ENCODE data around the gene DMC1. TPM values are rescaled to one million over a fixed set of nuclear protein-coding genes. Genes with fewer than 3 reads are reported as not detected.
A peak's percentile ranks its signal among the peaks of the same experiment; 100 is the strongest.

The DMC1 gene
- total RNA-seq, 2 experiments from 2014 or later = 12.9 to 14.5 TPM

DNA sequence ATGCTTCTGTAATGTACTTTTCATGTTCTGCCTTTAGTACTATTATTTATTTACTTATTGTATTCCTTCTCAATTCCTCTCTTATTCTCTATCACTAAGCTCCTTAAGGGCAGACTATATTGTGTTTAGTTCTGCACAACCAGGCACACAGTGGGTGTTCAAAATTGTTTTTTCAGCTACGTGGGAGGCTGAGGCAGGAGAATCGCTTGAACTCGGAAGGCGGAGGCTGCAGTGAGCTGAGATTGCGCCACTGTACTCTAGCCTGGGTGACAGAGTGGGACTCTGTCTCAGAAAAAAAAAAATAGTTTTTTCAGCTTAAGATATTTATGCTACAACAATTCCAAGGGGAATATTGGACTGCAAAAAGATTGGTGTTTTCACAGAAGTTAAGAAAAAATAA is 46.5 kb downstream of the DMC1 start:
- Mint-ChIP-seq H3K36me3 (no peaks in the 10 kb centered on the region), H3K4me1 (no peaks in the 10 kb centered on the region), H3K27ac (no peak overlapping the region)

DNA sequence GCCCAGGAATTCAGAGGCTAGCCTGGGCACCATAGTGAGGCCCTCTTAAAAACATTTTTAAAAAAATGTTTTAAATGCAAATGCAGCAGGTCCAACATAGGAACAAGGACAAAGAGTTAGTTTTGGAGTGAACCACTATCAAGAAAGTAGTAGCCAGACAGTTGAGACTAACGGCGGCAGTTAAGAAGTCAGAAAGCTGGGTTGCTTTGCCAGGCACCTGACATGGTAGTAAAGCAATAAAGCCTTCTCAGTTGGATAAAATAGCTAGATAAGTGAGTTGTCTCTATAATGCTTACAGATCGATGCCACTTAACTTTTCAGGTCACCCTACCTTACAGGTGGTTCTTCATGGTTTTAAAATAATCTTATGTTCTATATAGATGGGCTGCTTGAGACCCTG is 47.0 kb downstream of the DMC1 start:
- H3K27me3 Mint-ChIP-seq = no peaks in the 10 kb centered on the region

More for the DNA sequence above, 46.5 kb downstream of the DMC1 start:
- no peaks in the 10 kb centered on the region for H3K9me3 Mint-ChIP-seq
- no peak for DNase-seq
- no peaks in the 10 kb centered on the region for H3K27me3 Mint-ChIP-seq
- H3K4me3 Mint-ChIP-seq = no peak overlapping the region

DNA sequence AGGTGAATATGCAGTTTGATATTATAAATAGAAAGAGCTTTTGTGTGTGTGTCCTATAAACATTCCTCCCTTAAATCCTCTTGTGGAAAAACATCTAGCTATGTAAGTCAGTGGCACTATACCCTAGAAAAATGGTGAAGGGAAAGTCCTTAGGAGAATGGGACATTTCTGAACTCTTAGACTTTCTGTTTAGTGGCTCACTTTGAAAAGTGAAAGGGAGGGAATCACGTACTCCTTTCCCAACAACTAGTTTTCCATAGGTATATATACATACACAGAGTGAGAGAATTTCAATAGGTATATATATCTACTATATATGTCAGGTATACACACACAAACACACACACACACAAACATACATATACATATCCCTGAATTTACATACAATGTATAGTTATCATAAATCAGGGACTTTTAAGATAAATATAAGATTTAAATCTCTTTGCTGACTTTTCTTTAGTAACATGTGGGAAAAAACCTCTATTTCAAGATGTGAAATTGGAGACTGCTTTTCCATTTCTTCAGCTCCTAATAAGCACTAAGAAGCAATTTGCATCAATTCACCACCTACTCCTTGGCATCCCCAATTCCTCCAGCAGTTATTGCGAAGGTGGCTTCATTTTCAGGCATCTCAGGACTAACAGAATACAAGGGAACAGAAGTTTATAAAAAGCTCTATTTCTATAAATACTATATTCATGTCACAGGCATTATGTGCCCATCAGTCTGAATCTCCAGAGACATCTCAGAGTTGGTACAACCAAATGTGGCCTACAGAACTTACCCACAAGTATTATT is 50.3 kb downstream of the DMC1 start:
- Mint-ChIP-seq H3K9me3 (no peaks in the 10 kb centered on the region), H3K27ac (no peak overlapping the region), H3K4me3 (no peak overlapping the region), H3K4me1 (no peaks in the 10 kb centered on the region), H3K36me3 (no peaks in the 10 kb centered on the region), H3K27me3 (no peaks in the 10 kb centered on the region)
- DNase-seq = no peak

More for the DNA sequence above, 47.0 kb downstream of the DMC1 start:
- no peak for DNase-seq
- Mint-ChIP-seq H3K4me3 (no peak overlapping the region), H3K4me1 (no peaks in the 10 kb centered on the region), H3K9me3 (no peaks in the 10 kb centered on the region), H3K36me3 (no peaks in the 10 kb centered on the region), H3K27ac (no peak overlapping the region)

DNA sequence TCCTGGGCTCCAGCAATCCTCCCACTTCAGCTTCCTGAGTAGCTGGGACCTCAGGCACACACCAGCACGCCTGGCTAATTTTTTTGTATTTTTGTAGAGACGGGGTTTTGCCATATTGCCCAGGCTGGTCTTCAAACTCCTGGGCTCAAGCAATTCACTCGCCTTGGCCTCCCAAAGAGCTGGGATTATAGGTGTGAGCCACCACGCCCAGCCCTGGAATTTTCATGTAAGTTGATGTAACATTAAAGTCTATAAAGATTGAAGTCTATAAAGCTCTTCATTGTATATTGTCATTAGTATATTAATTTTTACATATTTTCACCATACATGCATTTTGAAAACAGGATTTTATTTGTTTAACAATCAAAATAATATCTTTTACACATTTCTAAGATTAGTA is 51.4 kb downstream of the DMC1 start:
- Mint-ChIP-seq H3K4me3 (no peak overlapping the region), H3K9me3 (no peaks in the 10 kb centered on the region), H3K4me1 (no peaks in the 10 kb centered on the region)

DNA sequence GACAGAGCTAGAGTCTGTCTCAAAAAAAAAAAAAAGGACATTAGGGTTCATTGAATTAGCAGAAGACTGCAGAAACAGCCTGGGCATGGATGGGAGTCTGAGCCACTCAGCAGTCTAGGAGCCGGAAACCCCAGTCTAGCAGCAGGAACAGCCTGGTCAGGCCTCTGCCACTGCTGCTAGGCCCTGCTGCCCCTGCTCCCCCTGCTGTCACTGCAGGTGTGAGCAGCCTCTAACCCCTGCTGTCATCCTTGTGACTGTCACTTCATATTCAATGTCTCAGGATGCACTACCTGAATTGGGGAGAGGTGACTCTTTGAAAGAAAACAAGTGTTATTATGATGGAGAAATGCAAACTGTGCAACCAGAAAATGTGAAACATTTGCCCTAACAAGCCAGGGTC is 56.9 kb downstream of the DMC1 start:
- Mint-ChIP-seq H3K9me3 (no peaks in the 10 kb centered on the region), H3K27ac (no peak overlapping the region), H3K27me3 (no peaks in the 10 kb centered on the region), H3K4me1 (peaks cover 8% of the 10 kb centered on the region), H3K4me3 (no peak overlapping the region), H3K36me3 (peaks cover 5% of the 10 kb centered on the region)
- DNase-seq = peak; percentile 47

More for the DNA sequence above, 51.4 kb downstream of the DMC1 start:
- DNase-seq = no peak
- H3K27me3 Mint-ChIP-seq = no peaks in the 10 kb centered on the region
- no peaks in the 10 kb centered on the region for H3K36me3 Mint-ChIP-seq
- H3K27ac Mint-ChIP-seq = no peak overlapping the region

DNA sequence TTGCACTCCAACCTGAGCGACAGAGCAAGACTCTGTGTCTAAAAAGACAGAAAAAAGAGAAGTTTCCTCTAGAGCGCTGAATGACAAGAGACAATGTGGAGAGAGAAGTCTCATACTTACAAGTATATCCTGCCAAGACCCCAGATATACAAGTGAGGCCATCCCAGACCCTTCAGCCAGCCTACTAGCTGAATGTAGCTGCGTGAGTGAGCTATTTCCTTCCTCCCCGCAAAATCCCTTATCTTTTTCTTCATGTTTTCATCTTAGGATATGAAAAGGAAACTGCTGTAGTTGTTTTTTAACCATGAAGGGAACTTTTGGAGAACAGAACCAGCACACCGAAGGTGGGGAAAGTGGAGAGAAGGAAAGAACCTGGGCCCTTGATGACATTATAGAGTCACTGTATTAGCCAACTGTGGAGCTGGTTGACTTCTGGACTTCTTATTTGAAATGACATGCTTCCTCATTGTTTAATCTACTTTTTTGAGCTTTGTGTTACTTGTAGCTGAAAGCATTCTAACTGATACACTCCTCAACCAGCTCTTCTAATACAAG is 59.5 kb downstream of the DMC1 start:
- H3K4me3 Mint-ChIP-seq = no peak overlapping the region
- no peaks in the 10 kb centered on the region for H3K27me3 Mint-ChIP-seq
- no peak for DNase-seq
- H3K27ac Mint-ChIP-seq = no peak overlapping the region
- H3K36me3 Mint-ChIP-seq = peaks cover 12% of the 10 kb centered on the region
- H3K9me3 Mint-ChIP-seq = peaks cover 3% of the 10 kb centered on the region
- peaks cover 14% of the 10 kb centered on the region for H3K4me1 Mint-ChIP-seq

DNA sequence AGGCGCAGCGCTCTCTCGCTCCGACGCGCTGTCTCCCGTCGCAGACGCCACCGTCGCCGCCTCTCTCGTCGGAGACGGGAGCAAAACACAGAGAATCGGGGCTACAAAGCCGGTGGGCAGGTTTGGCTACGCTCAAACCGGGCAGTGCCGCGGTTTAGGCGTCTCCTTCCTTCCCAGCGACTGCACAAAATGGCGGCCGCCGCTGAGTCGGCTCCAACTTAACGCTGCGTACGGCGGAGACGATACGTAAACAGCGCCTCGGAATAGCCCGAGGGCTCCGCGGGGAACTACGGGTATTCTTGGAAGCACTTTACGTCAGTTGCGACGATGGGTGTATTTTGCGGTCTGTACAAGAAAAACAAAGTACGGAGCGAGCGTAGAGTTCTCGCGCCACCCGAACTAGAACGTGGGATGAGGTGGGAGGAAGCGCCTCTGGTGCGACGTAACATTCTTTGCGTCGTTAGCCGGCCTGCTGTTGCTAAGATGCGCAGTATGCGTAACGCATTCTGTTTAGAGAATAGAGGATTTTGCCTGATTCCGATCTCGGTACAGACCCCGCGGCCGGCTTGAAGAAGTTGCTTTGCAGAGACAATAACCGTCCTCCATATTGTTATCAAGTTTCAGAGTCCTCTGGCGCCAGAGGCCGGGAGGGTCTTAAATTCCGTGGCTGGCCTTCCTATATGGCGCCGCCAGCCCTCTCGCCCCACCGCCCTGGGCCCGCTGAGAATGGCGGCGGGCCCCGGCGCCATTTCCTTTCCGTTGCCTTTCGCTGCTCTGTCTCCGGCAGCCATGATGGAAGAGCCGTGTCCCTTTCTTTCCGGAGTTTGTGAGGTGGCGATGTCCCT is 63.6 kb downstream of the DMC1 start, which contains the start of gene DDX17:
DDX17 (minus strand) TSS at position 194 of the 845 bp plus-strand sequence.
- DNase-seq = peak; percentile 89
- Mint-ChIP-seq H3K27me3 (no peaks in the 10 kb centered on the region), H3K36me3 (peaks cover 53% of the 10 kb centered on the region), H3K4me1 (peaks cover 31% of the 10 kb centered on the region), H3K27ac (peak within 1 kb of the TSS; percentile 100), H3K9me3 (peaks cover 3% of the 10 kb centered on the region), H3K4me3 (peak within 1 kb of the TSS; percentile 96)

DNA sequence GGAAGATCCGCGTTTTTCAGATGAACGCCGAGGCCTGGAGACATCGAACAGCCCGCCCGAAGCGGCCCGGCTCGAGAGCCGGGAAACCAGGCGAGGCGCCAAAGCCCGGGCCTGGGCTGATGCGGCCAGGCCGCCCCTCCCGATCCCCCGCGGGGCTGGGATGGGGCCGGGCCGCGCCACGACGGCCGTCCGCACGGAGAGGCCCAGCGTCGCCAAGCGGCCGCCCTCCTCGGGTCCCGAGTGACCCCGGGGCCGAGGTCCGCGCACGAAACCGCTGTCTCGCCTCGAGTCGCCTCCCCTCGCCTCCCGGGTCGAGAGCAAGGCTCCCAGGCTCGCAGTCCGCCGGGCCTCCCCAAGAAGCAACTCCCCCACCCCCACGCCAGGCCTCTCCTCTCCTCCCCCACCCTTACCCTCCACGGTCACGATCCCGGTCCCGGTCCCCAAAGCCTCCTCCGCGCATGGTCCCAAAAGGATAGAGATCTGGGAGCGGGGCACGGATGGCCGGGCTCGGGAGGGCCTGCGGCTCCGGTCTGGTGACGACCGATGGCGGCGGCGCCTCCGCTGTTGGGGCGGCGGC is 64.4 kb downstream of the DMC1 start:
- H3K36me3 Mint-ChIP-seq = peaks cover 59% of the 10 kb centered on the region
- no peaks in the 10 kb centered on the region for H3K27me3 Mint-ChIP-seq
- H3K27ac Mint-ChIP-seq = peak overlapping the region; percentile 100
- peaks cover 3% of the 10 kb centered on the region for H3K9me3 Mint-ChIP-seq
- peak; percentile 52 for DNase-seq
- peak overlapping the region; percentile 96 for H3K4me3 Mint-ChIP-seq
- peaks cover 36% of the 10 kb centered on the region for H3K4me1 Mint-ChIP-seq

DNA sequence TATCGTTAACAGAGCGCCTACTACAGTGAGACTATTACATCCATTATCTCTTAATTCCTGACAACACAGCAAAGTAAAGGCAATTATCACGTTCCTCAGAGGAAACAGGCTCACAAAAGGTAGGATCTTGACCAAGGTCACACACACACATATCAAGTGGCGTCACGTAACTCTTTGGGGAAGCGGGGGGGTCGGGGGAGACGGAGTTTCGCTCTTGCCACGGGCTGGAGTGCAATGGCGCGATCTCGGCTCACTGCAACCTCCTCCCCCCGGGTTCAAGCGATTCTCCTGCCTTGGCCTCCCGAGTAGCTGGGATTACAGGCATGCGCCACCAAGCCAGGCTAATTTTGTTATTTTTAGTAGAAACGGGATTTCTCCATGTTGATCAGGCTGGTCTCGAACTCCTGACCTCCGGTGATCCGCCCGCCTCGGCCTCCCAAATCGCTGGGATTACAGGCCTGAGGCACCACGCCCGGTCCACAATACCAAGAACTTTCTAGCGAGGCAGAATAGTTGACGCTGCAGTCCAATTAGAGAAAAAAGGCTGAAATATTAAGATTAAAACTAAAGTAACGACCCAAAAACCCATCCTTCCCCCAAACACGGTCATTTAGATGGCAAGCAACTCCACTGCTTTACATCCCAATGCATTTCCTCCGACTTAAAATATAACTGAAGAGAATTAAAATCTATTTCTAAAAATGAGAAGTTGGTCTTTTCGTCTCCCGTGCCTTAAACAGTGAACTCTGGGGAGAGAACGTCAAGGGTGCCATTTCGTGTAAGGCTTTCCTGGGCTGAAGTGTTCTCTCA is 65.0 kb downstream of the DMC1 start:
- peaks cover 62% of the 10 kb centered on the region for H3K36me3 Mint-ChIP-seq
- peak overlapping the region; percentile 96 for H3K4me3 Mint-ChIP-seq
- DNase-seq = peak; percentile 61
- peak overlapping the region; percentile 98 for H3K27ac Mint-ChIP-seq
- peaks cover 36% of the 10 kb centered on the region for H3K4me1 Mint-ChIP-seq
- peaks cover 3% of the 10 kb centered on the region for H3K9me3 Mint-ChIP-seq
- H3K27me3 Mint-ChIP-seq = no peaks in the 10 kb centered on the region

DNA sequence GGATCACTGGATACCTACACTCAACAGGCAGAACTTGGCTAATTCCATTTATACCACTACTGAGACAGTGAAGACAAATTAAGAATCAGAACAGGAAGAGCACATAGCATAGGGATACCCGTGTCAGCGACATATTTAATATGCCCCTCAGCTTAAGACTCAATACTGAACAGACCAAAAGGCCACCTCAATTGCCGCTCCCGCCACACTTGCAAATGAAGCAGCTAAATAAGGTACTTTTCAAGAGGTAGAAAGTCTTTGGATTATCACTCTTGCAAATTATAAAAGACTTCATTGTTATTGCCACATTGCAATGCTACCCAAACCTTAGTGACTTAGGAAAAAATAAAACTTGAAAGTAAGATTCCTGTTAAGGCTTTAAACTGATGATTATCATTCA is 67.0 kb downstream of the DMC1 start:
- Mint-ChIP-seq H3K36me3 (peaks cover 73% of the 10 kb centered on the region), H3K4me3 (peak overlapping the region; percentile 96), H3K27ac (peak overlapping the region; percentile 50), H3K27me3 (no peaks in the 10 kb centered on the region), H3K9me3 (peaks cover 3% of the 10 kb centered on the region), H3K4me1 (peaks cover 51% of the 10 kb centered on the region)
- DNase-seq = no peak

DNA sequence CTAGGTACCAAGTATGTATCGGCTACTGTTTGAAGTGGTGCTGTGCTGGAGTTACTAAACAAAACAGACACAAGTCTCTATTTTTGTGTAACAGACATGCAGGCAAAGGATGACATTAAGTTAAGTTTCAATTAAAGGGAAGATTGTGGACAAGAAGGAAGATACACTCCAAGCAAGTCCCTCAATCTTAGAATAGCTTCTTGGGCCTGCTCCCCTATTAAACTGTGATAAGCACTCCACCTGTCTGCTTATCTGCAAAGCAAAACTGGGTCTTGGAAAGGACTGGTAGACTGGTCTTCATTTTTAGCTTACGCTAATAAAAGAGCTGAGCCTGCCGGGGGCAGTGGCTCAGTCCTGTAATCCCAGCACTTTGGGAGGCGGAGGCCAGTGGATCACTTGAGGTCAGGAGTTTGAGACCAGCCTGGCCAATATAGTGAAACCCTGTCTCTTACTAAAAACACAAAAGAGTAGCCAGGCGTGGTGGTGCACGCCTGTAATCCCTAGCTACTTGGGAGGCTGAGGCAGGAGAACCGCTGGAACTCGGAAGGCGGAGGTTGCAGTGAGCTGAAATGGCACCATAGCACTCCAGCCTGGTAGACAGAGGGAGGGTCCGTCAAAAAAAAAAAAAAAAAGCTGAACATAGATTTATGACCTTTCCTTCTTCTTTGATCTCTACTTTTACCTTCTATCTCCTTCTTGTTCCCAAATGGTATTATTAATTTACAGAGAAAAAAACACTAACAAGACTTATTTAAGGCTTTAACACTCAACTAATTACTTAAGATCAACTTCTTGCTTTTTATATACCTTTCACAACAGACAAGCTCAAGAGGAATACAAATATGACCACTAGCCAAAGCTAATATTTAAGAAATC is 67.9 kb downstream of the DMC1 start:
- Mint-ChIP-seq H3K36me3 (peaks cover 75% of the 10 kb centered on the region), H3K9me3 (peaks cover 3% of the 10 kb centered on the region), H3K4me1 (peaks cover 54% of the 10 kb centered on the region), H3K27ac (peak overlapping the region; percentile 50), H3K4me3 (peak overlapping the region; percentile 96), H3K27me3 (no peaks in the 10 kb centered on the region)
- DNase-seq = no peak

DNA sequence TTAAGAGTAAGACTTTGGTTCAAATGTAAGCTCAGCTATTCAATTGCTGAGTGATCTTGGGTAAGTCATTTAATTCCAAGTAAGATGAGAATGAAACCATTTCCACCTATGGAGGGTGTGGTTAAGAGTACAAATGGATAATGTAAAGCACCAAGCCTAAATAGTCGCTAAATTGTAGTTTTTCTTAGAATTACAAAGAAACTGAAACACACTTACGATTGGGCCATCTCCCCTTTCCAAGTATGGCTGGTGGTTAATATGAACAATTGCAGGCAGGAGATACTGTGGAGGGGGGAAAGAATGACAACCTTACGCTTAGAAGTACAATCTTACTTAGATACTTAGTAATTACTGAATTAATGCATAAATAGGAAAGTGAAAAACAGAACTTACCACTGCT is 72.1 kb downstream of the DMC1 start:
- Mint-ChIP-seq H3K4me1 (peaks cover 59% of the 10 kb centered on the region), H3K36me3 (peaks cover 68% of the 10 kb centered on the region), H3K27me3 (no peaks in the 10 kb centered on the region), H3K27ac (peak overlapping the region; percentile 83), H3K4me3 (no peak overlapping the region), H3K9me3 (no peaks in the 10 kb centered on the region)
- no peak for DNase-seq

DNA sequence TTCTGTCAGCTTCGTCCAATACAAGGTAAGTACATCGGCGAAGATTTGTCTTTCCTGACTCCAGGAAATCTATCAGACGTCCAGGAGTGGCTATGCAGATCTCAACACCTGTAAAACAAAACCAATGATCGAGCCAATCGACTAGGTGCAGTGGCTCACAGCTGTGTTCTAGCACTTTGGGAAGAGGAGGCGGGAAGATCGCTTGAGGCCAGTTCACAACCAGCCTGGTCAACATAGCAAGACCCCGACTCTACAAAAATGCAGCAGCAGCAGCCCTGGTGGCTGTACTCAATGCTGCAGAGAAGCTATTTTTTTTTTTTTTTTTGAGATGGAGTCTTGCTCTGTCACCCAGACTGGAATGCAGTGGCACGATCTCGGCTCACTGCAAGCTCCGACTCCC is 75.0 kb downstream of the DMC1 start:
- peak overlapping the region; percentile 25 for H3K27ac Mint-ChIP-seq
- peaks cover 62% of the 10 kb centered on the region for H3K4me1 Mint-ChIP-seq
- peaks cover 65% of the 10 kb centered on the region for H3K36me3 Mint-ChIP-seq
- H3K4me3 Mint-ChIP-seq = no peak overlapping the region
- no peak for DNase-seq
- H3K27me3 Mint-ChIP-seq = no peaks in the 10 kb centered on the region
- H3K9me3 Mint-ChIP-seq = no peaks in the 10 kb centered on the region

All from activated naive CD8-positive, alpha-beta T cell treated with anti-CD3 and anti-CD28 coated beads for 36 hours (primary cell).